Measurements from ENCODE around the gene NKD1. TPM values are rescaled to one million over a fixed set of nuclear protein-coding genes. Genes with fewer than 3 reads are reported as not detected.
A peak's percentile ranks its signal among the peaks of the same experiment; 100 is the strongest.
"Not testable (repeated sequence)": the region's sequence is repeated elsewhere in the genome, so short reads cannot be mapped to it uniquely, and the experiment has no call there.

Gene NKD1, protein sequence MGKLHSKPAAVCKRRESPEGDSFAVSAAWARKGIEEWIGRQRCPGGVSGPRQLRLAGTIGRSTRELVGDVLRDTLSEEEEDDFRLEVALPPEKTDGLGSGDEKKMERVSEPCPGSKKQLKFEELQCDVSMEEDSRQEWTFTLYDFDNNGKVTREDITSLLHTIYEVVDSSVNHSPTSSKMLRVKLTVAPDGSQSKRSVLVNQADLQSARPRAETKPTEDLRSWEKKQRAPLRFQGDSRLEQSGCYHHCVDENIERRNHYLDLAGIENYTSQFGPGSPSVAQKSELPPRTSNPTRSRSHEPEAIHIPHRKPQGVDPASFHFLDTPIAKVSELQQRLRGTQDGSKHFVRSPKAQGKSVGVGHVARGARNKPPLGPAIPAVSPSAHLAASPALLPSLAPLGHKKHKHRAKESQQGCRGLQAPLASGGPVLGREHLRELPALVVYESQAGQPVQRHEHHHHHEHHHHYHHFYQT
- 1 to 10 TPM in 1 of 2 donors, under 1 TPM in 1; 0.66 to 1.3 TPM for total RNA-seq

GRCh38 chr16:50548125-50548908 is at the start of gene NKD1:
TSS of gene NKD1 (plus strand) at chr16:50548396. CDS start at chr16:50548554, 158 bp downstream.
- H3K9me3 Mint-ChIP-seq = peaks cover 8% of the 10 kb centered on the region

GRCh38 chr16:50498431-50499155 is 49.6 kb upstream of the NKD1 start:
- Mint-ChIP-seq H3K9me3 (no peaks in the 10 kb centered on the region), H3K36me3 (ENCODE audit: low read depth) (no peaks in the 10 kb centered on the region), H3K4me3 (no peak overlapping the region), H3K27me3 (no peaks in the 10 kb centered on the region), H3K27ac (no peak overlapping the region), H3K4me1 (no peaks in the 10 kb centered on the region)
- ATAC-seq (replicated peaks) = no peak

More at GRCh38 chr16:50548125-50548908, at the start of gene NKD1:
- peak; percentile 92 for ATAC-seq (replicated peaks)
- Mint-ChIP-seq H3K36me3 (ENCODE audit: low read depth) (no peaks in the 10 kb centered on the region), H3K27me3 (no peaks in the 10 kb centered on the region), H3K27ac (peak within 1 kb of the TSS; percentile 61), H3K4me3 (peak within 1 kb of the TSS; percentile 85), H3K4me1 (peaks cover 7% of the 10 kb centered on the region)

DNA sequence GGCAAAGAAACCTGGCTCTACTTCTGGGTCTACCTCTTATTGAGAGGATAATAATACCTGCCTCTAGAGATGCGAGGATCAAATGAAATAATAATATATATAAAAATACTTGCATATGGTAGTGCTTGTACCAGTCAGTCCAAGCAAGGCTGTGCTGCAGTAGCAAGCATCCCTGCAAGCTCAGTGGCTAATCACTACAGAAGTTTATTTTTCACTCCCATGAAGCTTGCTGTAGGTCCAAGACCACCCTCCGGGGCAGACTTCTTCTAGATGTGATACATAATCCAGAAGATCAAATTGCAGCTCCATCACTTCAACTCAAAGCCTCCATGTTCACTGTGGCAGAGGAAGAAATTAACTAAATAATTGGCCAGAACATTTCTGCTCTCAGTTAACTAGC is 48.9 kb upstream of the NKD1 start:
- Mint-ChIP-seq H3K4me1 (no peaks in the 10 kb centered on the region), H3K9me3 (no peaks in the 10 kb centered on the region), H3K4me3 (no peak overlapping the region), H3K27ac (no peak overlapping the region), H3K36me3 (ENCODE audit: low read depth) (no peaks in the 10 kb centered on the region), H3K27me3 (peaks cover 3% of the 10 kb centered on the region)
- ATAC-seq (replicated peaks) = no peak

DNA sequence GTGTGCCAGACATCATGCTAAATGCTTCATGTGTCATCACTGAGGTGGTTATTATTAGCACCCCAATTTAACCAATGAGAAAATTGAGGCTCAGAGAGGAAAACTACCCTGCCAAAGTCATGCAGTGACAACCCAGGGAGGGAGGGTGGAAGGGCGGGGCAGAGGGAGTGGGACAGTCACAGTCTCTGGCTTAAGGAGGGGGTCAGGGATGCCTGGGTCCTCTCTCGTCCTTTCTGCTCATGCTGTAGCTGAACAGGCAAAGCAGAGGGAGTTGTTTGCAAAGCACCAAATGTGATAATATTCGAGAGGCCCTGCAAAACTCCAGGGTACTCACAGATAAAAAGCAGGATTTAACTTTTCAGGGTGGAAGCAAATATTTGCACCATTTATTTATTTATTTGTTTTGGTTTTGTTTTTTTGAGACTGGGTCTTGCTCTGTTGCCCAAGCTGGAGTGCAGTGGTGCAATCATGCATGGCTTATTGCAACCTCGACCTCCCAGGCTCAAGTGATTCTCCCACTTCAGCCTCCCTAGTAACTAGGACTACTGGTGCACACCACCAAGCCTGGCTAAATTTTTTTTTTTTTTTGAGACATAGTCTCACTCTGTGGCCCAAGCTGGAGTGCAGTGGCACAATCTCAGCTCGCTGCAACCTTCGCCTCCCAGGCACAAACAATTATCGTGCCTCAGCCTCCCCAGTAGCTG is 47.9 kb upstream of the NKD1 start:
- H3K36me3 Mint-ChIP-seq (ENCODE audit: low read depth) = no peaks in the 10 kb centered on the region
- no peaks in the 10 kb centered on the region for H3K4me1 Mint-ChIP-seq
- no peak for ATAC-seq (replicated peaks)
- no peaks in the 10 kb centered on the region for H3K9me3 Mint-ChIP-seq
- H3K27ac Mint-ChIP-seq = no peak overlapping the region
- peaks cover 3% of the 10 kb centered on the region for H3K27me3 Mint-ChIP-seq
- no peak overlapping the region for H3K4me3 Mint-ChIP-seq

GRCh38 chr16:50501251-50501650 is 46.9 kb upstream of the NKD1 start:
- H3K9me3 Mint-ChIP-seq = no peaks in the 10 kb centered on the region
- no peaks in the 10 kb centered on the region for H3K36me3 Mint-ChIP-seq (ENCODE audit: low read depth)
- ATAC-seq (replicated peaks) = no peak
- H3K27me3 Mint-ChIP-seq = peaks cover 3% of the 10 kb centered on the region
- no peaks in the 10 kb centered on the region for H3K4me1 Mint-ChIP-seq
- no peak overlapping the region for H3K27ac Mint-ChIP-seq
- H3K4me3 Mint-ChIP-seq = no peak overlapping the region

DNA sequence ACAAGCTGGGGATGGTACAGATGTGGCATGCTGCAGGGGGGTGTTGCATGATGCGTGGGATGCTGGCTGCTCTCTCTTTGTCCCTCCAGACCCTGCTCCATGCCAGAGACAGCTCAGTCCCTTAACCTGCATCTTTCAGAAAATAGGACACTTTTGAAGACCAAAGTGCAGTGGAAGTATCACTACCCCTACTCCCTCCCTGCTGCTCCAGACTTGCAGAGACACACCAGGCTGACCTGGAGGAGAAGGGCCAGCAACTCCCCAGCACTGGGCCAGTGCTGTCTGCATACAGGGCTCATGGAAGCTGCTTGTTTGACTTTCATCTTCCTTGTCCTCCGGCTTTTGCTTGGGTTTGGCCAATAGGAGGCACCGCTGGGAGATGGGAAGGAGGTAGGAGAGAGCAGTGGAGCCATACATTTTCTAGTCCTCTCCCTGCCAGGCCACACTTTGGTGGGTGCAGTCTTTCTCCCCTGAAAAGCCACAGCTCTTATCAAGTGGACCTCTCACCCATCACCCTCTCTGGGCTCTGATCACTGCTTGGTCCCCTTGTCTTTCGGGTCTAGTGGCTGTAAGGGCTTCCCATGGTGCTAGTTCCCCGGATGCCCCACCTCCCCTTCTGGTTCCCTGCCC is 46.1 kb upstream of the NKD1 start:
- H3K4me1 Mint-ChIP-seq = no peaks in the 10 kb centered on the region
- no peaks in the 10 kb centered on the region for H3K36me3 Mint-ChIP-seq (ENCODE audit: low read depth)
- no peaks in the 10 kb centered on the region for H3K9me3 Mint-ChIP-seq
- ATAC-seq (replicated peaks) = no peak
- H3K27ac Mint-ChIP-seq = no peak overlapping the region
- H3K4me3 Mint-ChIP-seq = no peak overlapping the region
- peaks cover 3% of the 10 kb centered on the region for H3K27me3 Mint-ChIP-seq

DNA sequence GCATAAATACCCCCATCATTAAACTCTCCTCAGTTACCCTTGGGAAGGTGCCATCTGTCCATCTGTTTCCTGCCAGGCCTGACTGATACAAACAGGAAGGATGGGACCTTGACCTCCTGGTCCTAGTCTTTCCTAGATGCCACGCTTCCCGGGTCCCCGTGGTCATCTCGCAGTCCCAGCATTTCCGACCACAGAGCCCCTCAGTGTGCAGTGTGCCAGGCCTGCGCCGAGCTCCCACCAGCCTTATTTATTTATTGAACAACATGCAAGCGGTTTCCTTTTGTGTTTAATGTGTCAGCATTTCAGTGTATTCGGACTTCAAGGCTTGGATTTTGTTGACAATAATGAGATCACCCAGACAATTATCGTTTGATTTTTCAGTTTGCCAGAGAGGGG is 45.6 kb upstream of the NKD1 start:
- no peaks in the 10 kb centered on the region for H3K4me1 Mint-ChIP-seq
- H3K36me3 Mint-ChIP-seq (ENCODE audit: low read depth) = no peaks in the 10 kb centered on the region
- no peak overlapping the region for H3K27ac Mint-ChIP-seq
- H3K4me3 Mint-ChIP-seq = no peak overlapping the region
- peaks cover 3% of the 10 kb centered on the region for H3K27me3 Mint-ChIP-seq
- no peaks in the 10 kb centered on the region for H3K9me3 Mint-ChIP-seq
- ATAC-seq (replicated peaks) = no peak

- not testable (repeated sequence) for H3K36me3 Mint-ChIP-seq (ENCODE audit: low read depth); H3K27me3 Mint-ChIP-seq; H3K4me1 Mint-ChIP-seq; ATAC-seq (replicated peaks); H3K27ac Mint-ChIP-seq; H3K9me3 Mint-ChIP-seq; H3K4me3 Mint-ChIP-seq
Observed at GRCh38 chr16:50503868-50504531, 44.2 kb upstream of the NKD1 start.

- H3K27me3 Mint-ChIP-seq = peaks cover 3% of the 10 kb centered on the region
- no peaks in the 10 kb centered on the region for H3K36me3 Mint-ChIP-seq (ENCODE audit: low read depth)
- ATAC-seq (replicated peaks) = no peak
- no peak overlapping the region for H3K27ac Mint-ChIP-seq
- H3K4me1 Mint-ChIP-seq = no peaks in the 10 kb centered on the region
- H3K4me3 Mint-ChIP-seq = no peak overlapping the region
- H3K9me3 Mint-ChIP-seq = no peaks in the 10 kb centered on the region
Observed at GRCh38 chr16:50505115-50505514, 43.1 kb upstream of the NKD1 start.

GRCh38 chr16:50505714-50506542 is 42.3 kb upstream of the NKD1 start:
- no peak for ATAC-seq (replicated peaks)
- Mint-ChIP-seq H3K27me3 (peaks cover 3% of the 10 kb centered on the region), H3K36me3 (ENCODE audit: low read depth) (no peaks in the 10 kb centered on the region), H3K9me3 (no peaks in the 10 kb centered on the region), H3K4me3 (no peak overlapping the region), H3K4me1 (no peaks in the 10 kb centered on the region), H3K27ac (no peak overlapping the region)

DNA sequence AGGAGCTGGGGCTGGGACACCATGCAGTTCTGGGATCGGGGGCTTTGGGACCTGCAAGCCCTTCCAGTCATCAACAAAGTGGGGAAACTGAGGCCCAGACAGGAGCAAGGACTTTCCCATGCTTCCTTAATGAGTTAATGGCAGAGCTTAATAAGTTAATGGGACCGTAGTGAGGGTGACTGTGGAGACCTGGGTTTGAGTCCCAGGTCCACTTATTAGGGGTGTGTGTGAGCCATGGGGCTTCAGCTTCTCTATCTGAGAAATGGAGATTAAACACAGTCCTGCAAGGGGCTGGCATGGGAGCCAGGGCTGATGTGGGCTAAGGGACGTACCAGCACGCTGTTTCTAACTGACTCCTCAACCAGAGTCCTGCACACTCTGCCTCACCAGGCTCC is 41.7 kb upstream of the NKD1 start:
- Mint-ChIP-seq H3K27ac (no peak overlapping the region), H3K4me3 (no peak overlapping the region), H3K4me1 (no peaks in the 10 kb centered on the region), H3K36me3 (ENCODE audit: low read depth) (no peaks in the 10 kb centered on the region), H3K9me3 (no peaks in the 10 kb centered on the region), H3K27me3 (peaks cover 3% of the 10 kb centered on the region)
- ATAC-seq (replicated peaks) = no peak

DNA sequence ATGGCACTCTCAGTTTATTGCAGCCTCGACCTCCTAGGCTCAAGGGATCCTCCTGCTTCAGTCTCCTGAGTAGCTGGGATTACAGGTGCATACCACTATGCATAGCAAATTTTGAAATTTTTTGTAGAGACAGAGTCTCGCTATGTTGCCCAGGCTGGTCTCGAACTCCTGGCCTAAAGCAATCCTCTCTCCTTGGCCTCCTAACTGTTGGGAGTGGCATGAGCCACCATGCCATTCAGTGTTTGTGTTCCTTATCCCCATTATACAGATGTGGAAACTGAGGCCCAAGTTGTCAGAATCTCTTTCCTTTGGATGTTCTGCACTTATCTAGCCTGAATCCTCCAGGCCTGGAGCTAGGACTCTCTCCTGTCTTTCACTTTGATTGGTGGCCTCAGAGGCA is 40.8 kb upstream of the NKD1 start:
- Mint-ChIP-seq H3K9me3 (no peaks in the 10 kb centered on the region), H3K27me3 (peaks cover 3% of the 10 kb centered on the region), H3K27ac (no peak overlapping the region), H3K36me3 (ENCODE audit: low read depth) (no peaks in the 10 kb centered on the region), H3K4me1 (no peaks in the 10 kb centered on the region), H3K4me3 (no peak overlapping the region)
- no peak for ATAC-seq (replicated peaks)
